H1 (cell line): ENCODE measurements around the gene MYH9. TPM values are rescaled to one million over a fixed set of nuclear protein-coding genes. Genes with fewer than 3 reads are reported as not detected.

Source experiments
- ATF2 ChIP-seq: IDR thresholded peaks from 2 replicates; pipeline ENCODE4 v1.6.1; 2012; ENCODE audit warnings: low read length, inconsistent platforms
- BACH1 ChIP-seq: IDR thresholded peaks from 2 replicates; pipeline ENCODE4 v1.6.1; 2012; ENCODE audit warnings: low read length, improper control_type of control experiment
- BRCA1 ChIP-seq: IDR thresholded peaks from 2 replicates; pipeline ENCODE4 v1.6.1; 2012; ENCODE audit warnings: low read depth, low read length, improper control_type of control experiment
- CBX5 ChIP-seq: fragments of 300-800, 300-1000 bp; sonication (generic); IDR thresholded peaks from 2 replicates; pipeline ENCODE4 v1.7.1; 2016; ENCODE audit warnings: antibody characterized with exemption, low read length, low read depth
- CBX8 ChIP-seq: fragments of 300-800, 300-1000 bp; sonication (generic); IDR thresholded peaks from 2 replicates; pipeline ENCODE4 v1.7.1; 2016; ENCODE audit warnings: low read depth, low read length, borderline replicate concordance
- EP300 ChIP-seq, 2 experiments: IDR thresholded peaks; 1 replicate in 1 of 2; 2 replicates in 1 of 2; pipeline ENCODE4 v1.6.1; 2011 to 2012; ENCODE audit warnings: low read depth in 2 of 2, low read length in 2 of 2, mild to moderate bottlenecking in 2 of 2, borderline replicate concordance in 1 of 2, inconsistent platforms in 1 of 2, moderate library complexity in 1 of 2
- FOSL1 ChIP-seq: IDR thresholded peaks from 2 replicates; pipeline ENCODE4 v1.6.1; 2011; ENCODE audit warnings: mild to moderate bottlenecking, low read depth, low read length, moderate library complexity; ENCODE audit not compliant: insufficient read depth
- GABPA ChIP-seq: IDR thresholded peaks from 2 replicates; pipeline ENCODE4 v1.6.1; 2011; ENCODE audit warnings: mild to moderate bottlenecking, low read length, moderate library complexity, borderline replicate concordance; ENCODE audit not compliant: insufficient read depth
- HDAC6 ChIP-seq: IDR thresholded peaks from one replicate; pipeline ENCODE4 v1.7.1; 2012; ENCODE audit warnings: low read depth, mild to moderate bottlenecking, inconsistent platforms, low read length, moderate library complexity
- JUND ChIP-seq: IDR thresholded peaks from 2 replicates; pipeline ENCODE4 v1.6.1; 2011; ENCODE audit warnings: mild to moderate bottlenecking, improper control_type of control experiment, low read length
- KDM4A ChIP-seq: IDR thresholded peaks from one replicate; pipeline ENCODE4 v1.7.1; 2012; ENCODE audit warnings: low read depth, mild to moderate bottlenecking, moderate library complexity, low read length, inconsistent platforms; ENCODE audit not compliant: severe bottlenecking
- MAFK ChIP-seq: IDR thresholded peaks from 2 replicates; pipeline ENCODE4 v1.6.1; 2012; ENCODE audit warnings: low read depth, mild to moderate bottlenecking, improper control_type of control experiment, low read length
- NRF1 ChIP-seq: IDR thresholded peaks from 2 replicates; pipeline ENCODE4 v1.6.1; 2011; ENCODE audit warnings: mild to moderate bottlenecking, low read depth, low read length, improper control_type of control experiment
- POLR2A ChIP-seq, 2 experiments: IDR thresholded peaks; 1 replicate in 1 of 2; 2 replicates in 1 of 2; pipeline ENCODE4 v1.6.1; 2011; ENCODE audit warnings: low read depth in 2 of 2, low read length in 2 of 2, mild to moderate bottlenecking in 2 of 2; ENCODE audit errors: control extremely low read depth in 1 of 2
- SIRT6 ChIP-seq: IDR thresholded peaks from one replicate; pipeline ENCODE4 v1.7.1; 2012; ENCODE audit warnings: low read length, inconsistent platforms
- SP1 ChIP-seq: IDR thresholded peaks from 2 replicates; pipeline ENCODE4 v1.6.1; 2011; ENCODE audit warnings: low read depth, low read length
- SP4 ChIP-seq: IDR thresholded peaks from 2 replicates; pipeline ENCODE4 v1.6.1; 2012; ENCODE audit warnings: low read length, inconsistent platforms
- SRF ChIP-seq: IDR thresholded peaks from 2 replicates; pipeline ENCODE4 v1.6.1; 2011; ENCODE audit warnings: mild to moderate bottlenecking, low read depth, low read length, moderate library complexity
- SUZ12 ChIP-seq: fragments of 200-600 bp; sonication (generic); IDR thresholded peaks from 2 replicates; pipeline ENCODE4 v1.6.1; 2012; ENCODE audit warnings: mild to moderate bottlenecking, inconsistent platforms, low read length, moderate library complexity, mixed read lengths
- TAF7 ChIP-seq: optimal IDR thresholded peaks from 2 replicates; pipeline ENCODE3; 2011; ENCODE audit warnings: low read depth, mild to moderate bottlenecking, inconsistent platforms, low read length, moderate library complexity, borderline replicate concordance
- TCF12 ChIP-seq: IDR thresholded peaks from 2 replicates; pipeline ENCODE4 v1.6.1; 2011; ENCODE audit warnings: low read depth, mild to moderate bottlenecking, low read length
- TEAD4 ChIP-seq: IDR thresholded peaks from 2 replicates; pipeline ENCODE4 v1.6.1; 2012; ENCODE audit warnings: low read depth, low read length, inconsistent platforms, mixed read lengths
- ZNF274 ChIP-seq: IDR thresholded peaks from 2 replicates; pipeline ENCODE4 v1.7.0; 2012; ENCODE audit warnings: low read length, borderline replicate concordance; ENCODE audit errors: extremely low read depth
- polyA plus RNA-seq, 7 experiments: library from polyadenylated mRNA; depleted of rRNA in 3 of 7; stranded (reverse) in 5 of 7; unstranded in 2 of 7; fragments of >200 nt in 5 of 7; fragments of 200-250 nt in 2 of 7; gene quantifications; 1 replicate in 5 of 7; 2 replicates in 1 of 7; 4 replicates in 1 of 7; pipeline versions ENCODE4 v1.2.1 to v1.2.3, GENCODE V29; 2011 to 2013; ENCODE audit warnings: missing spikeins in 2 of 7, mixed read lengths in 2 of 7
- total RNA-seq: library from RNA; stranded (reverse); fragmentation: NEBNext Ultra II Directional; extraction: Animal tissue kit (Norgen Biotek cat#: 25700); gene quantifications from 2 replicates; pipeline ENCODE4 v1.2.1, GENCODE V29; 2021

Gene MYH9
- total and polyA plus RNA-seq, 2 of the 8 experiments (the other 6 are each of a cell fraction or from before 2014, with no cell fraction given): 24.9 to 322 TPM

- TF ChIP-seq TAF7: no peak
- TF ChIP-seq GABPA: no peak
- TF ChIP-seq ZNF274: no peak
- TF ChIP-seq ATF2: peak; percentile 77; the same call in 1 of the 2 replicates
- no peak for TF ChIP-seq KDM4A
- TF ChIP-seq TCF12: 0 out of 2 replicates have a peak, but pooled peaks have one; percentile 42
- no peak for TF ChIP-seq TEAD4
- no peak for TF ChIP-seq CBX8
- no peak for TF ChIP-seq CBX5
- TF ChIP-seq NRF1: no peak
- TF ChIP-seq BACH1: no peak
- TF ChIP-seq EP300 (IDR thresholded peaks at IDR 0.05; ENCODE audit: borderline replicate concordance in 1 of 2, low read depth in 2 of 2, low read length in 2 of 2): peak in 1 of 2 experiments; percentile 84; a peak in 1 of 3 replicates
- TF ChIP-seq SP1: 0 out of 2 replicates have a peak, but pooled peaks have one; percentile 40
- no peak for TF ChIP-seq SUZ12
- TF ChIP-seq HDAC6: no peak
- TF ChIP-seq SIRT6: no peak
- TF ChIP-seq FOSL1: no peak
- TF ChIP-seq POLR2A (IDR thresholded peaks at IDR 0.05; ENCODE audit: control extremely low read depth in 1 of 2, low read depth in 2 of 2, low read length in 2 of 2): peak in 1 of 2 experiments; percentile 59; a peak in 2 of 3 replicates
- 0 out of 2 replicates have a peak, but pooled peaks have one; percentile 3 for TF ChIP-seq MAFK
- no peak for TF ChIP-seq SP4
- peak; percentile 98 for TF ChIP-seq SRF
- TF ChIP-seq BRCA1: no peak
- TF ChIP-seq JUND: peak; percentile 82
These were observed 56.4 kb downstream of the MYH9 start (continued) for GRCh38 chr22:36331306-36331911.
